ENCODE results near the gene KNDC1. TPM values are rescaled to one million over a fixed set of nuclear protein-coding genes. Genes with fewer than 3 reads are reported as not detected.

Gene KNDC1
- total RNA-seq, 1 experiment from 2014 or later: 1.7 TPM

DNA sequence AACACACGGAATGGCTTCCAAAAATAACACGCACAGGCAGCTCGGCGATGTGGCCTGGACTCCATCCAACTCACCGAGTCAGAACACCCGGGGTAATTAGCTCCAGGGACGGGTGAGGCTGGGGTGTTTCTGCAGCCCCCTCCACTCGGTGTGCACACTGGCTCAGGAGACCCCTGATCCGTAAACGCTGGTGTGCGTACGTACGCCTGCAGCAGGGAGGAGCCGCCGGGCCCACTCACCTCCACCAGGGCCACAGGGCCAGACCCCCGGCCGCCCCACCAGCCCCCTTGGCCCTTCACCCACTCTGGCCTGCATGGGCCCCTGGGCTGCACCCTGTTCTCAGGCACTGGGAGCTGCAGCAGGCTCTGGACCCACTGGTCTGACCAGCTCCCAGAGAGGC is 47.6 kb downstream of the KNDC1 start:
- H3K36me3 ChIP-seq (ENCODE audit: low read depth): no peaks in the 10 kb centered on the region
- no peak for DNase-seq
- no peak overlapping the region for H2AFZ ChIP-seq
- no peak overlapping the region for H3K27ac ChIP-seq
- H3K4me3 ChIP-seq: no peak overlapping the region
- no peak overlapping the region for H3K4me2 ChIP-seq
- no peaks in the 10 kb centered on the region for H3F3A ChIP-seq (ENCODE audit: insufficient read depth, low read depth)
- H3K27me3 ChIP-seq (ENCODE audit: insufficient read depth, low read depth): peaks cover 20% of the 10 kb centered on the region
- ChIA-PET POLR2A (ENCODE audit: unreplicated experiment) (no interaction called here), CTCF (no interaction called here)
- no TSS peak for BruUV-seq (replicated peaks)
- H4K20me1 ChIP-seq (ENCODE audit: insufficient read depth): no peaks in the 10 kb centered on the region
- no peaks in the 10 kb centered on the region for H3K4me1 ChIP-seq (replicated peaks; ENCODE audit: insufficient read depth)
- intact Hi-C loops (cut with micrococcal nuclease; ENCODE audit: unreplicated experiment): no loop called here
- no peaks in the 10 kb centered on the region for H3K9me3 ChIP-seq (ENCODE audit: insufficient read depth, low read depth)
- no peaks in the 10 kb centered on the region for H3K79me2 ChIP-seq (ENCODE audit: low read depth)
- H3K9me2 ChIP-seq (ENCODE audit: insufficient read depth): no peaks in the 10 kb centered on the region
- TF ChIP-seq, protein P1, sequence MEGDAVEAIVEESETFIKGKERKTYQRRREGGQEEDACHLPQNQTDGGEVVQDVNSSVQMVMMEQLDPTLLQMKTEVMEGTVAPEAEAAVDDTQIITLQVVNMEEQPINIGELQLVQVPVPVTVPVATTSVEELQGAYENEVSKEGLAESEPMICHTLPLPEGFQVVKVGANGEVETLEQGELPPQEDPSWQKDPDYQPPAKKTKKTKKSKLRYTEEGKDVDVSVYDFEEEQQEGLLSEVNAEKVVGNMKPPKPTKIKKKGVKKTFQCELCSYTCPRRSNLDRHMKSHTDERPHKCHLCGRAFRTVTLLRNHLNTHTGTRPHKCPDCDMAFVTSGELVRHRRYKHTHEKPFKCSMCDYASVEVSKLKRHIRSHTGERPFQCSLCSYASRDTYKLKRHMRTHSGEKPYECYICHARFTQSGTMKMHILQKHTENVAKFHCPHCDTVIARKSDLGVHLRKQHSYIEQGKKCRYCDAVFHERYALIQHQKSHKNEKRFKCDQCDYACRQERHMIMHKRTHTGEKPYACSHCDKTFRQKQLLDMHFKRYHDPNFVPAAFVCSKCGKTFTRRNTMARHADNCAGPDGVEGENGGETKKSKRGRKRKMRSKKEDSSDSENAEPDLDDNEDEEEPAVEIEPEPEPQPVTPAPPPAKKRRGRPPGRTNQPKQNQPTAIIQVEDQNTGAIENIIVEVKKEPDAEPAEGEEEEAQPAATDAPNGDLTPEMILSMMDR (conservative IDR thresholded peaks at IDR 0.05): no peak
- no peak for TF ChIP-seq EZH2 (IDR thresholded peaks at IDR 0.05; ENCODE audit: low read depth)

DNA sequence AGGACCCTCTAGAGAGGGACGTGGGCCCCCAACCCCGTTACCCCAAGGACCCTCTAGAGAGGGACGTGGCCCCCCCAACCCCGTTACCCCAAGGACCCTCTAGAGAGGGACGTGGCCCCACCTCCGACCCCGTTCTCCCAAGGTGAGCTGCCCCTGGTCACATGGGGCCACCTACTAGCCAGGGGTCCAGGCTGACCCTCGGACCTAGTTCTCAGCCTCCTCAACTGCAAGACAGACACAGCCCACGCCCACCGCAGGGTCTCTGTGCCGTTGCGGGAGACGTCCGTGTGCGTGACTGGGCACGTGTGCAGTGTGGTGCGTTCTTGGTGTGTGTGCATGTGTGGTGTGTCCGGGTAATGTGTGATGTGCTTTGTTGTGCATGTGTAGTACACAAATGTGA is 48.4 kb downstream of the KNDC1 start:
- POLR2A ChIA-PET (ENCODE audit: unreplicated experiment): no interaction called here
- no peak for TF ChIP-seq EZH2 (IDR thresholded peaks at IDR 0.05; ENCODE audit: low read depth)
- TF ChIP-seq, protein P1 (conservative IDR thresholded peaks at IDR 0.05): no peak
- Histone ChIP-seq H3K9me3 (ENCODE audit: insufficient read depth, low read depth) (no peaks in the 10 kb centered on the region), H2AFZ (no peak overlapping the region), H3K27me3 (ENCODE audit: insufficient read depth, low read depth) (peaks cover 26% of the 10 kb centered on the region), H3K27ac (no peak overlapping the region), H4K20me1 (ENCODE audit: insufficient read depth) (no peaks in the 10 kb centered on the region), H3K4me1 (replicated peaks; ENCODE audit: insufficient read depth) (no peaks in the 10 kb centered on the region), H3K79me2 (ENCODE audit: low read depth) (no peaks in the 10 kb centered on the region), H3K4me2 (no peak overlapping the region), H3K9me2 (ENCODE audit: insufficient read depth) (no peaks in the 10 kb centered on the region), H3K36me3 (ENCODE audit: low read depth) (no peaks in the 10 kb centered on the region), H3K4me3 (no peak overlapping the region), H3F3A (ENCODE audit: insufficient read depth, low read depth) (no peaks in the 10 kb centered on the region)
- no peak for DNase-seq
- BruUV-seq (replicated peaks): no TSS peak
- intact Hi-C loops (cut with micrococcal nuclease; ENCODE audit: unreplicated experiment): no loop called here
- CTCF ChIA-PET: no interaction called here

DNA sequence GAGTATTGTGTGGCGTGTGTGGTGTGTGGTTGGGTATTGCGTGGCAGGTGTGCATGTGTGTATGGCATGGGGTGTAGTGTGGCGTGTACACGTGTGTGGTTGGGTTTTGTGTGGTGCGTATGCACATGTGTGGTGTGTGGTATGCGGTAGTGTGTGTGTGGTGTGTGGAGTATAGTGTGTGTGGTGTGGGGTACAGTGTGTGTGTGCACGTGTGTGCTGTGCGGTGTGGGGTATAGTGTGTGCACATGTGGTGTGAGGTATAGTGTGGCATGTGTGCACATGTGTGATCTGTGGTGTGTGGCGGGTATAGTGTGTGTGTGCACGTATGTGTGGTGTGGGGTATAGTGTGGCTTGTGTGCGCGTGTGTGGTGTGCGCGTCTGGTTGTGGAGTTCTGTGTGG is 49.1 kb downstream of the KNDC1 start:
- no peaks in the 10 kb centered on the region for H3K4me1 ChIP-seq (replicated peaks; ENCODE audit: insufficient read depth)
- H2AFZ ChIP-seq: no peak overlapping the region
- no peaks in the 10 kb centered on the region for H3K9me2 ChIP-seq (ENCODE audit: insufficient read depth)
- no TSS peak for BruUV-seq (replicated peaks)
- H3K4me2 ChIP-seq: no peak overlapping the region
- H3K27me3 ChIP-seq (ENCODE audit: insufficient read depth, low read depth): peaks cover 28% of the 10 kb centered on the region
- no peaks in the 10 kb centered on the region for H3K79me2 ChIP-seq (ENCODE audit: low read depth)
- no peaks in the 10 kb centered on the region for H3K36me3 ChIP-seq (ENCODE audit: low read depth)
- H3K4me3 ChIP-seq: no peak overlapping the region
- no peaks in the 10 kb centered on the region for H3F3A ChIP-seq (ENCODE audit: insufficient read depth, low read depth)
- ChIA-PET POLR2A (ENCODE audit: unreplicated experiment) (no interaction called here), CTCF (no interaction called here)
- no peak for DNase-seq
- no peaks in the 10 kb centered on the region for H4K20me1 ChIP-seq (ENCODE audit: insufficient read depth)
- intact Hi-C loops (cut with micrococcal nuclease; ENCODE audit: unreplicated experiment): no loop called here
- TF ChIP-seq, protein P1 (conservative IDR thresholded peaks at IDR 0.05): no peak
- no peak for TF ChIP-seq EZH2 (IDR thresholded peaks at IDR 0.05; ENCODE audit: low read depth)
- no peak overlapping the region for H3K27ac ChIP-seq
- no peaks in the 10 kb centered on the region for H3K9me3 ChIP-seq (ENCODE audit: insufficient read depth, low read depth)
